Measurements from ENCODE around the gene CYB561D2. TPM values are rescaled to one million over a fixed set of nuclear protein-coding genes. Genes with fewer than 3 reads are reported as not detected.

The CYB561D2 gene
- total and polyA plus RNA-seq, 2 of the 13 experiments (the other 11 are each of a cell fraction or from before 2014, with no cell fraction given) = 11.1 to 17.2 TPM

- TF ChIP-seq ZBTB10 (CRISPR knock-in tag; IDR thresholded peaks at IDR 0.05; ENCODE audit: borderline replicate concordance) = peak; percentile 62; the same call in 1 of the 2 replicates
- TF ChIP-seq NFKB2 (CRISPR knock-in tag; IDR thresholded peaks at IDR 0.05; ENCODE audit: borderline replicate concordance) = peak; percentile 92; the same call in 1 of the 2 replicates
- TF ChIP-seq REST (IDR thresholded peaks at IDR 0.05; ENCODE audit: borderline replicate concordance in 1 of 2, low read depth in 1 of 2, low read length in 2 of 2) = 0 out of 4 replicates have a peak, but pooled peaks of 1 of the 2 experiments have one; percentile 14
- TF ChIP-seq ZSCAN31 (CRISPR knock-in tag; IDR thresholded peaks at IDR 0.05; ENCODE audit: low read depth) = peak; percentile 73; the same call in 1 of the 2 replicates
- peak; percentile 77 for TF ChIP-seq ZFP36L1 (CRISPR knock-in tag; IDR thresholded peaks at IDR 0.05)
- no peak for TF ChIP-seq ZNF232 (CRISPR knock-in tag; IDR thresholded peaks at IDR 0.05; ENCODE audit: borderline replicate concordance)
- TF ChIP-seq MYPOP (CRISPR knock-in tag; IDR thresholded peaks at IDR 0.05) = peak; percentile 78; the same call in 1 of the 2 replicates
- peak; percentile 25; the same call in 1 of the 2 replicates for TF ChIP-seq FOXP4 (CRISPR knock-in tag; IDR thresholded peaks at IDR 0.05)
- TF ChIP-seq ZNF431 (CRISPR knock-in tag; IDR thresholded peaks at IDR 0.05; ENCODE audit: borderline replicate concordance, low read depth) = peak; percentile 86; the same call in 1 of the 2 replicates
- 0 out of 2 replicates have a peak, but pooled peaks have one; percentile 42 for TF ChIP-seq HNRNPUL1 (IDR thresholded peaks at IDR 0.05; ENCODE audit: low read depth, low read length)
- peak; percentile 96; the same call in 1 of the 2 replicates for TF ChIP-seq FOXC1 (CRISPR knock-in tag; IDR thresholded peaks at IDR 0.05; ENCODE audit: borderline replicate concordance)
- peak; percentile 36 for TF ChIP-seq TBL1XR1 (IDR thresholded peaks at IDR 0.05; ENCODE audit: borderline replicate concordance, low read length, partially characterized antibody)
- no peak for TF ChIP-seq ATAD3A (CRISPR knock-in tag; IDR thresholded peaks at IDR 0.05)
- TF ChIP-seq HOMEZ (CRISPR knock-in tag; IDR thresholded peaks at IDR 0.05; ENCODE audit: low read depth) = peak; percentile 43; the same call in 1 of the 2 replicates
- TF ChIP-seq ZBTB42 (CRISPR knock-in tag; IDR thresholded peaks at IDR 0.05) = peak; percentile 81; the same call in 1 of the 2 replicates
These were observed 13.3 kb upstream of the CYB561D2 start (continued) for GRCh38 chr3:50337175-50337861.
